ENCODE measurements around the gene ATP5ME.
"Not testable (repeated sequence)": the region's sequence is repeated elsewhere in the genome, so short reads cannot be mapped to it uniquely, and the experiment has no call there.

Gene ATP5ME

DNA sequence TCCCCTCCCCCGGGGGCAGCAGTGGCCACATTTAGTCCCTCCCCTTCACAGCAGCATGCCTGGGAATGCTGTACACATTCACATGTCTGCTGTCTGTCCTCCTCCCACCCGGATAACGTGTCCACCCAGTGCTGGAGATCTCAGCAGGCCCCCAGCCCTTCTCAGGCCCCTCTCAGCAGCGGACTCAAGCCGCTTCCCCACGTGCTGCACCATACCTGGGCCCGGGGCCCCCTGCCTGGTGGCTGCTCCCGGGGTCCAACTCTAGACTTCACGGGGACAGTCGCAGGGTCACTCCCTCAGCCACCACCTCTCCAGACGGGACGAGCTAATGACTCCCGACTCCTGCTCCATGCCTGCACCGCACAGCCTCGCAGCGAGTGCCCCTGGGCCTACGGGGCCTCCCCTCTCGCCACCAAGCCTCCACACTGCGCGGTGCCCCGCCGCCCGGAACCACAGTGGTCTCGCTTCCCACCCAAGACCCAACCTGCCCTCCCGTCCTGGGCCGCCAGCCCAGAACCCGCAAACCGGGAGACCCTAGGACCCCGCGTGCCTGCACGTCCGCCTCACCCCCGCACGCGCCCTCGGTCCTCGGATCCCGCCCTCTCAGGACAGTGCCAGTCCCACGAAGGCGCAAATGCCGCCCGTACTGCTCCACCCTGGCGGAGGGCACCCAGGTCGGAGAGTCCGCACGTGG, 30.3 kb upstream of the ATP5ME start:
- no peak for DNase-seq

DNA sequence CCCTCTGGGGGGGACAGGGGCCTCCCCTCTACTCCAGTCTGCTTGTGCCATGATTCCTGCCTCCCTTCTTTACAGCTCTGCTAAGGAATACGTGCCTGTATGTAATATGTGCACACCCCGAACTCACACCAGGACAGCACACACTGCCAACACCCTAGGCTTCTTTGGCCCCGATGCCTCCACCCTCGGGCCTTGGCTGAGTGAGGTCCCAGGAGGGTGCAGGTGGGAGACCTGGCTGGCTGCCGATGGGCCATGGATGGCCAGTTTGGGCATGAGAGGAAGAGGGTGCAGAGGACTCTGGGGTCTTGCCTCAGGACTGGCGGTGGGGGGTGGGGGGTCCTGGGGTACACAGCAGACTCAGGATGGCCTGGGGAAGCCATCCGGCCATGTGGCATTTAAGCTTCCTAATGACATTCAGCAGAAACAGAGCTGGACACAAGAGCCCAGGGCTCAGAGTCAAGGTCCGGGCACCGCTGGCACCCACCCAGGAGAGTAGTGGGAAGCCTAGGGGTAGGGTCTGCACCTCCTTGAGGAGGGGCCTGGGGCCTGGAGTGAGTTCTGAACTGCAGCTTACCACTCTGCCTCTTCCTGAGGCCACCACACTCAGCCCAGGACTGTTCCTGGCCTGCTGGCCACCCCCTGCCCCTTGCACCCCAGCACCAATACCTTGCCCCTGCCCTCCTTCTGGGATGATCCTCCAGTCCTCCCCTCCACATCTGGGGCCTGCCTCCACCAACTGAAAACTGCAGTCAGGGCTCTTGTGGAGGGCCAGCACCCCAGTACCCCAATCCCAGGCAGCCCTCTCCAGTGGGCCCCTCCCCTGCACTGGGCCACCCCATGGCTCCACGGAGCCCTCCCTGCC, 29.5 kb upstream of the ATP5ME start:
- no peak for DNase-seq

DNA sequence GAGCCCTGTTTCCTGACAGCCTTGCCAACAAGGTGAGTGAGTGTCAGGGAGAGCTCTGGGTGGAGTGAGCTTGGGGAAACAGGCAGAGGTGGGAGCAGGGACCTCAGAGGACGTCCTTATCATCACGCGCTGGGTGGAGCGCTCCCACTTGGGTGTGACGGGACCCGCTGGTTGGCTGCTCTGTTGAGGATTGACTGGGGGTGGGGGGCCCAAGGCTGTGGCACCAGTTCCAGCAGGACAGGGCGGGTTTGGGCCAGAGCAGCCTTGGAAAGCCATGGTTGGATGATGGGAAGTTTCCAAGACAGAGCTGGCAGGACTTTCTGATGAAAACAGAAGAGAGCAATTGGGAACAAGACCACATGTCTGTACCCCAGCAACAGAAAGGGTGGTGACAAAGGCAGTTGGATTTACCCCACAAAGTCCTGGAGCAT, 28.6 kb upstream of the ATP5ME start:
- no peak for DNase-seq

DNA sequence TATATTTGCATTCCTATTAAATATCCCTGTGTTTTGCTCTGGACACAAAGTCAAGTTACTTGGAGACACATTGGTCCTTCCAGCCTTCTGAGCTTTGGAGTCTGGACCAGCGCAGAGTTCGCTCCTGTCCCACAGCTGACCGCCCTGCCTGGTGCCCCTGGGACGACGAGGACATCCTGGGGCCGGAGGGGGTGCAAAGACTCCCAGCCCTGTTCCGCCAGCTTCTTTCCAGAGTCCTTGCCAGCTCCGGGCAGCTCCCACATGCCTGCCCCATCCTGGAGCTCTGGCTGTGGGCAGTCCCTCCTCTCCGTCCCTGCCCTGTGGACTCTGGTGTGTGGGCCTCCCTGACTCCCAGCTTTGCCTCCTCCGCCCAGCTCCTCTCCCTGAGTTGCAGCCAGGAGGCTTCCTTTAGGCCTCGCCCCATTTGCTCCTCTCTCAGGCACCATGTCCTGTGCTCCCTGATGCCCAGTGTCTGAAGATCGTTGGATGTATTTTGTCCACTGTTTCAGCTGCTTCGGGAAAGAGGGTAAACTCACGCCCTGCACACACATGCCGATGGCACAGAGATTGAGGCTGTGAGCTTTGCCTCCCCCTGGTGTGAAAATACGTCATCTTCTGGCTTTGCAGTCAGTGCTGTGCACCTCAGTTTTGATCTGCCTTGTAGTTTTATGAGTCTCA, 26.6 kb upstream of the ATP5ME start:
- no peak for DNase-seq

DNA sequence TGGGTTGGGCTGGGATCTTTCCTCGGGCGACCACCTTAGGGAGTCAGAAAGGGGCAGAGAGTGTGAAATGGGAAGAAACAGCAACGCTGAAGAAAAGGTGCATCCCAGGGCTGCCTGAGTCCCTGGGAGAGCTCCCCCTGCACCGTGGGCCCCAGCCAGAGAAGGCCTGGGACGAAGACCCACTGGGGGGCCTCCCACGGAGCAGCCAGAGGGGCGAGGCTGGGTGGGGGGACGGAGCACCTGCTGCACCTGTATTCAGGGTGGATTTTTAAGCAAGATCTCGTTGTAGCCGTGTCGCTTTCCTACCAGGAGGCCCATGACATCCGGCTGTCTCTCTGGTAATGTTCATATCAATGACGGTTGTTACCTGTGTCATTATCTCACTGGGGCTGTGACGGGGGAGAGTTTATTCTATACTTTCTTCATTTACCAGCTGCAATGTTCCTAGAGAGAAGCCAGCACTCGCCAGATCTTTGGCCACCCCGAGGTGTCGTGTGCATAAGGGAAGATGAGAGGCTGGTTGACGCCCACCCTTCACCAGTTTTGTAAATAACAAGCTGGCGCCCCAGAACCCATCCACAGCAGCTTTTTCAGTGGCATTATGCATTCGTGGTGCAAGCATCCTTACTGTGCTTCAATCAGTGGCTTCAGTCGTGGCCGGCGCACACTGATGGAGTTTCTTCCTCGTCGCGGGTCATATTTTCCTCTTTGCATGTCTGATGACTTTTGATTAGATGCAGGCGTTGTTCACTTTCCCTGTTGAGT, 25.9 kb upstream of the ATP5ME start:
- no peak for DNase-seq

DNA sequence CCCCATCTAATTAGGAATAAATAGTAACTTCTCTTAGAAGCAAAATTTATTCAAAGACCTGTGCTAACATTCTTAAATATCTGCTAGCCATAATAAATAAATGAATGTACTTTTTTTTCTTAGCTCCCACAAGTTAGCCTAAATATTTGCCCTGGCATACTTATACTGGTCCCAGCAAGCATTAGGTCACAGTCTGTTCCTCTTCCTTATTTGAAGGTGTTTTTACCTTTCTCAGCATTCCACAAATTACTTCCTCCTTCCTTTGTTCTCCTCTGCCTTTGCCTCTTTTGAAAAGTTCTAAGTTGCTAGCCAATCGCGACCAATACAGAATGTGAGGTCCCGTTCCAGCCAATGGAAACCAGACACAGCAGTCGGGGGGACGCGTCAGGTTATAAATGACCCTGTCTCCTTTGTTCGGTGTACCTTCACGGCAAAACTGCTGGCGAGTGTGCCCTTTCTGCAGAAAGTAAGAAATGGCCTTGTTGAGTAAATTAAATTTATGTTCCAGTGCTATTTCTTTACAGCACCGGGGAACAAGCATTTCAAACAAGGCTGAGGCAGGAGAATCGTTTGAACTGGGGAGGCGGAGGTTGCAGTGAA, 20.4 kb upstream of the ATP5ME start:
- not testable (repeated sequence) for DNase-seq

DNA sequence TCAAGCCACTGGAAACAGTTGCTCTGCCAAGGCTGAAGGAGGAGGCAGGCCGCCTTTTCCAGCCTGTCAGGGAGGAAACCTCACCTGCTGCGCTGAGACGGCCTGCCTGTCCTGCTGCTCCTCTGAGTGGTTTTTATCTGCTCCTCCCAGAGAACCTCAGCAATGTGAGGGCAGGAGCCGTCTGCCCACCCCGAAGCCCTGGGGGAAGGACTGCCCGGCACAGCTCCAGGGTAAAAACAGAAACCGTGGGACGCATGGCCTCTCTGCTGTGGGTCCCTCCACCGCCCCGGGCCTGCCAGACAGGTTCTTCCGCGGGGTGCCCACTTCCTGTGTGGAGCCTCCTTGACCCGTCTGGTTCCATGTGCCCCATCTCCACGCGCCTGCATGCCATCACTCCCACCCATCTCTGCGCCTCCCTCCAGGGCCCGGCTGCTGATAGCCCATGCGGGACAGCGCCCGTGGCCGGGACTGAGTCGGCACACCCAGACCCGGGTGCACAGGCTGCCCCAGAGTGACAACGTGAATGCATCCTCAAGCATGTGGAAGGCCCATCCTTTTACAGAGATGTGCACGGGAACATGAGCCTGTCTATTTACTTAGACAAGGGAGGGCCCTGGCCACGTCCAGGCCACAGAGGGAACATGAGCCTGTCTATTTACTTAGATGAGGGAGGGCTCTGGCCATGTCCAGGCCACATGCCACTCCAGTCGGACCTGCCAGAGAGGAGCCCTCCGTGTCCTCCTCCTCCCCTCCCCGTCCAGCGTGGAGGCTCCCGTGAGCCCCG, 18.9 kb upstream of the ATP5ME start:
- DNase-seq: no peak

DNA sequence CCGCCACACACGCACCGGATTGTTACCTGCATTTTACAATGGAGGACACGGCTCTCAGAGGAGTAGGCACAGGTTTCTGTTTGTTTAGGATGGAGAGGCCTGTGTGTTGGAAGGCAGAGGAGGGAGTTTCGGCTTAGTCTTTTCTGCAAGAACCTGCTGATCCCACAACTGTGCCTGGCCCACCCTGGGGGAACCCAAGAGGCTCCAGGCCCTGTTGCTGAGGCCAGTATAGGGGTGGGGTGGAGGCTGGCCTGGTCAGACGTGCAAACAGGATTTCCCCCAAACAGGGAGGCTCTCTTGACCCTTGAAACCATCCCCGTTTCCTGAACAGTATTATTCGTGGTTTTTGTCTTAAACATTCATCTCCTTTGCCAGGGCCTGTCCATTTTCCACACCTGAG, 15.6 kb upstream of the ATP5ME start:
- no peak for DNase-seq

DNA sequence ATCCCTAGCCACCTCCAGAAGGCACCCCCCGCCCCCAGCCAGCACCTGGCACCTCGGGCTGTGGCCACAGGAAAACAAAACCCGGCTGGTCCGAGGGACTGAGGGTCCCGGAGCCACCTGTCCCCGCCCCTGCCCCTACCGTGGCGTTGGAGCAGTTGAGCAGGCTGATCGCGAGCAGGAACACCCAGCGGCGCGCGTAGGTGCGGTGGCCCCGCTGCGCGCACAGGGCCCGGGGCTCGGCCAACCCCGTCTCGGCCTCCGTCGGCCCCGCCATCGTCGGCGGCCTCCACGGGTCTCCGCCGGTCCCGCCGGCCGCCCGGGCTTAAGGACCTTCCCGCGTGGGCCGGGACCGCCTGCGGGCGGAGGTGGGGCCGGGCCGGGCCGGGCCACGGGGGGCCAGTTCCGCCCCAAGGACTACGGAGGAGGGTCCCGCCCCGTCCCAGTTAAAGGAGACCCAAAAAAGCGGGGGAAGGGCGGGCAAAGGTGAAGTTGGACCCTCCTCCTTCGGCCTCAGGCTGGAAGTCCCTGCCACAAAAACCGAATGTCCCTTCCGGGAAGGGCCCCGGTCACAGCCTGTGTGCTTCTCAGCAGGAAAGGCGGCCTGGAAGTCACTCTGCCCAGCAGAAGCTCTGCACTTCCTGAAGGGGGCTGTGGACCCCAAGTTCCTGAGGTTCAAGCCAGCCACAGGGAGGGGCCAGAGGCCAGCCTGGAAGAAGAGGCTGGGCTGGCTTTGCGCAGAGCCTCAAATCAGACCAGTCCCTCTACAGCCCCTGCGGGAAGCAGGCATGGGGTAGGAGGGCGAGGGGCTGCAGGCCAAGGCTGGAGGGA, 15.0 kb upstream of the ATP5ME start, which contains the start of gene SLC49A3:
SLC49A3 (minus strand) TSS at position 298 of the 828 bp plus-strand sequence; CDS start at position 274, 24 bp downstream.
- no peak for DNase-seq

DNA sequence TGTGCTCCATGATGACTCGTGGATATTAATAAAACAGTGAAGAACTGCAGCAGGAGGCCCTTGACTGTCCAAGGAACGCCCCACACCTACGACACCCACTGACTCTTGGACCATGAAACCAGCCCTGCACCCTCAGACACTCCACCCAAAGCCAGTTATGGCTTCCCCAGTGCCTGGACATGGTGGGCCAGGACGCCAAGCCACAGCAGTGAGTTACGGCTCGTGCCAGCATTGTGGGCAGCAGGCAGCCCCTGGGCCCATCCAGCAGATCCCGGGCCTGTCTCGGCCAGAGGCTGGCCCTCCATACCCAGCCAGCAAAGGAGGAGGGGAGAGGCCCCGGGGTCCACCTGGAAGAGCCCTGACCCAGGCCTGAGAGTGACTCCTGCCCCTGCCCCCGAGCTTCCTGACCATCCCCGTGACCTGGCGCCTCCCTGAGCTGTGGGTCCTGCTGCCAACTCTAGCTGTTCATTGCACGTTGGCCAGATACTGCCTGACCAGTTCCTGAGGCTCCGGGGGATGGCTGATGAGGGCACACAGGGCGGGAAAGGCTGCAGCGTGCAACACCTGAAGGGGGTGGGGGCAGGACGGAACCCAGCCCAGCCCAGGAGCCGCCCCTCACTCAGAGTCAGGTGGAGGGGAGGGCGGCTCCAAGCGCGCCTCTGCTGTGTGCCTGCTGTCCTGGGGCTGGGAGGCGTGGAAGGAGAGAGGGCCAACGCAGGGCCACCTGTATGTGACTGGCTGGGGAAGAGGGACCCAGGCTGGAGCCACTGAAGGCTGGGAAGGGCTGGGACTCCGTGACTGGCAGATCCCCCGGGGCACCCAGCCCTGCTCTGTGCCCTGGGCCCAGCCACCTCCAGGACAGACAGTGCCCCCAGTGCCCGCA, 14.1 kb upstream of the ATP5ME start:
- DNase-seq: no peak

DNA sequence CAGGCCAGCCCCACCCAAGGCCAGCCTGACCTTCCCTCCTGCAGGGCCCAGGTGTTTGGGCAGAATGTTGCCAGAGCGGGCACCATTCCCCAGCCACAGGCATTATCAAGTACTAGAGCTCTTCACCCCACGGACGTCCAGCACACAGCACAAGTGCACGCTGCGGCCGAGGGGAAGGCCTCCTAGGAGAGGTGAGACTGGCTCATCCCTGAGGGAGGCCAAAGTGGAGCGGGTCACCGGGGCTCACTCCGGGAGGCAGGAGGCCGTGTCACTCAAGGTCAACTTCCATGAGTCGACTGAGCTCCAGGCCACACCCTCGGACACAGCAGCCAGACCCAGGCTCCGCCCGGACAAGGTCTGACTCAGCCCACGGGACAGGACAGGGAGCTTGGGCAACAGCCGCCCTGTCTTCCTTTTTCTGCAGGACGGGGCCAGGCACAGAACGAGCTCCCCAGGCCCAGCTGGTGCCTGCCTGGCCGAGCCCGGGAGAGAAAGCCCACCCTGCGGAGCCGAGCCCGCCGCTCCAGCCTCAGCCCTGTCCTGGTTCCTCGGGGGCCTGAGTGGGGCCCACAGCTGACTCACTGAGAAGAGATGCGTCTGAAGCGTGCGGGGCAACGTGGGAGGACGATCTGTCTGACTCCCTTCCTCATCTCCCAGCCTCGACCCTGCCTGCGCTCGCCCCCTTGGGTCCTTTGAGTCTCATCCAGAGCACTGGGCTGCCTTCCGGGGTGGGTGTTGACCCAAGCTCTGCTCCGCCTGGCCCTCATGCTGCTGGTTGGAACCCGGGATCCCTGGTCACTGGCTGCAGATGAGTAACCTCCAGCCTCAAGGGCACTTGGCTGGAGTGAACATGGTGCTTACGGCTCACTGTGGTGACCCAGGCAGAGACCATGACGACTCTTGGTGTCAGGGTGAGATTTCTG, 13.2 kb upstream of the ATP5ME start:
- DNase-seq: no peak

DNA sequence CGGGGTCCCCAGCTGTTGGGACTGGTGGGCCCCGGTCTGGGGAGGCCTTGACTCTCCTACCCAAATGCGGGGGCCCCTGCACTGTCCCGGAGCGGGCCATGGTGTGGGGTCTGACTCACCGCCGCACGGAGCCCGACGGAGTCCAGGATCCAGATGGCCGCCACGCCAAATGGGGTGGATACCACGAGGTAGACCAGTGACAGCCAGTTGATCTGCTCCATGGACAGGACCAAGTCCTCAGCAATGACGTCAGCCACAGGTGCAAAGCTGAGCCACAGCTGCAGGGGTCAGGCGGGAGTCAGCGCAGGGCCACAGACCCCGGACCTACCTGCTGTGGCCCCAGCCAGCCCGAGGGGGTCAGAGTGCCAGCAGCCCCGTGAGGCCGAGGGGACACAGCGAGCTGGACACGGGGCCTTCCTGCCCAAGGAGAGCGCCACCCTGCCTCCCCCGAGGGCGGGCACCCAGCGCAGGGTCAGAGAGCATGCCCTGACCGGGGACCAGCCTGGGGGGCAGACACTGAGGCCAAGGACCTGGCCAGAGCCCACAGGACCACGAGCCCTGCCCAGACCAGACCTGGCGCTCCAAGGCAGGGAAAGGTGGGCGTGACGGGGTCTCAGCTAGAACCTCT, 12.5 kb upstream of the ATP5ME start:
- no peak for DNase-seq

DNA sequence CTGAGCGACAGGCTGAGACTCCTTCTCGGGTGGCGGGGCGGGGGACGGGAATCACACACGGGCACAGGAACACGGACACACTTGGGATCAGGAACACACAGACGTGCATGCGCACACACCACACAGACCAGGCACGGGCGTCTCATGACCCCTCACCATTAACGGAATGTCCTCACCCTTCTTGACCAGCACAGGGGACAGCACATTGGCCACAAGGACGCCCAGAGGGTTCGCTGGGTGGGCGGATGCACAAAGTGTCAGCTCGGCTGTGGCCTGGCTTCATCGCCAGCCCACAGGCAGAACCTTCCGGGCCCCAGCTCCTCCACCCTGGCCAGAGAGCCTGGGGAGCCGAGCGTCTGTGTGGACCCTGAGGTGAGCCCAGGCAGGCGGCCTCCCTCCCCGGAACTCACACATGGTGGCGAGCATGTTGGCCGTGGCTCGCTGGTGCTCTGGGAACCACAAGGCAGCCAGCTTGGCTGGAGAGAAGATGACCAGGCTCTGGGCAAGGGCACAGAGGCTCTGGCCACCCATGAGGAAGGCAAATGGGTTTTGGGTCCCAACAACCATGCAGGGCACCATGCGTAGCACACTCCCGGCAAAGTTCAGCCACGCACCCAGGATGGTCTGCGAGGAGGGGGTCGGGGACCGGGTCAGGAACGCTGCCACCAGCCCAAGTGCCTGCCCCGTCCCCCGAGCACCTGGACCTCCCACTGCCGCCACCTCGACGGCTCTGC, 11.8 kb upstream of the ATP5ME start:
- DNase-seq: no peak

DNA sequence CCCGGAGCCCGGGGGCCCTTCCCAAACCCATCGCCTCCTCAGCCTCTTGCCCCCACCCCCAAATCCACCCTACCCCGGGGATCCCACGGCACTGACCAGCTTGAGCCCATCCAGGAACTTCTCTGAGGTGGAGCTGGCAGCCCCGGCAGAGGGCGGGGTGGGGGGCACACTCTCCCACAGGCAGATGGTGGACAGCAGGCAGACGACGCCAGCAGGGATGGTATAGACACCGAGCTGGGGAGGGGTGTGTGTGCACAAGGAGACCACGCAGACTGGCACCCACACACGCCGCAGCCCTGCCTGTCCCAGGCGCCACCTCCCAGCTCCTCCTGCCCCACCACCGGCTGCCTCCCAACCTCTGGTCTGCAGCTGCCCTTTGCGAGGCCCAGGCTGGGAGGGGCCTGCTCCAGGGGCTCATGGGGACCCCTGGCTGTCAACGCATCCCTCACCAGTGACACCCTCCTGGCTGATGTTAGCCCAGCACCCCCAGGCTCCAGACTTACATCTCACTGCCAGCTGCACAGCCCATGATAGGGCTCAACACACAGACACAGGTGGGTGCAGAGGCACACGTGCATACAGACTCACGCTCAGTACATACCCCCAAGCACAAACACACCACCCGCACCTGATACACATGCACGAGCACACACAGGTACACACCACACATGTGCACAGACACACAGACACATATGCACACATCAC, 10.7 kb upstream of the ATP5ME start:
- no peak for DNase-seq

DNA sequence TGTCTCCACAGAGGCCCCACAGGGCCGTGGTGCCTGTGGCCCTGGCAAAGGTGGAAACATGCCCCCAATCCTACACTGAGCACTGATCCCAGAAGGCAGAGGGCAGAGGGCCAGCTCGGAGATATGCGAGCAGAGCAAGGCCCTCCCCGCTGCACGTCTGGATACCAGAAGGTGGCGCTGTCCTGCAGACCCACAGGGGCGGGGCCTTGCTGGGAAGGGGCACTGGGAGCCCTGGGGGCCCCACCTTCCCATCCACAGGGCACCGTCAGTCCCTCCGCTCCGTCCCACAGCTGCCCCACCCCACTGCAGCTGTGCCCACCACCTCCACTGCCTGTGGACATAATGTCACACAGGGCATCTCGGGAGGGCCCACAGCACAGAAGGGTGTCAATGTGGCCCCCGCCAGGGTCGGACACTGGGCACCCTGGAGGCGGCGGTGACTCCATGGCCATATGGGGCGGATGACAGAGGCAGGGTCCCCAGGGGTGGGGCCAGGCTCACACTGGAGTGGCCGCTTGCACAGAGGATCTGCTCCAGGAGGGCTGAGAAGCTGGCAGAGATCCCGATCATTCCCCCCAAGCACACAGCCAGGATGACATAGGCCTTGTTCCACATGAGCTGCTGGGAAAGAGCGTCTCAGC, 10.0 kb upstream of the ATP5ME start:
- DNase-seq: peak; percentile 50 to 72
